ENCODE data around the gene ASTN1.

The ASTN1 gene

DNA sequence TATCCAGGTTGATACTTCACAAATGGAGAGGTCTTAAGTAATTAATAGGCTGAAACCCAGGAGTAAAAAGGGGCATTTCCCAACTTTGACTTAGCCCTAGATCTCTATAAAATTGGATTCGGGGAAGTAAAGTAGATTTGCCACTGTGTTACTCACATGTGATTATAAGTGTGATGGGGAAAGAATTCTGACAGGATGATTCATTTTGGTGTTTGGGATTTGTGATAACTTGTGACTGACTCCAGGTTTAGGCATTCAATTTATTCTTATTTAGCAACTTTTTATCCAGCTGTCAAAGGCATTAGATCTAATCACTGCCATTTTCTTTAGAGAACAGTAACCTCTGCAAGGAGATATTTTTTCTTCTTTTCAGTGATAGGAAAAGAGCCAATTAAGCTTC, 175.5 kb downstream of the ASTN1 start:
- DNase-seq (ENCODE audit: low spot score): no peak

- DNase-seq (ENCODE audit: low spot score): no peak
These were observed 177.5 kb downstream of the ASTN1 start for GRCh38 chr1:176987016-176987415.

DNA sequence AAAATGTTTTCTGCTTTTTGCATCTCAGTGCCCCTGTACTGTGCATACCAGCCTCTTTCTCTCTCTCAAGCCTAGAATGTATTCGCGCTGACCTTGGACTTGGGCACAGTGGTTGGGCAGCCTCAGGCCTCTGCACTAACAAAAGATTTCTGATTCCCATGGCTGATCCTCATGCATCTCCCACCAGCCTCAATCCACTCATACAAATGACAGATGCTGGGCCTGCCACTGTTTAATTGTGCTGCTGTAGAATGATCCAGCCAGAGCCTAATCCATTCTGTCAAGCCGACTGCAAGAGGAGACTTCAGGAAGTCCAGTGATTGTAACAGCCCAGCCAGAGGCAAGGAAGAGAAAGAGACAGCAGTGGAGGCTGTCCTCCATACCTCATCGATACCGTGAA, 180.8 kb downstream of the ASTN1 start:
- no peak for DNase-seq (ENCODE audit: low spot score)

- no peak for DNase-seq (ENCODE audit: low spot score)
These were observed 187.7 kb downstream of the ASTN1 start for GRCh38 chr1:176976771-176977170.

DNA sequence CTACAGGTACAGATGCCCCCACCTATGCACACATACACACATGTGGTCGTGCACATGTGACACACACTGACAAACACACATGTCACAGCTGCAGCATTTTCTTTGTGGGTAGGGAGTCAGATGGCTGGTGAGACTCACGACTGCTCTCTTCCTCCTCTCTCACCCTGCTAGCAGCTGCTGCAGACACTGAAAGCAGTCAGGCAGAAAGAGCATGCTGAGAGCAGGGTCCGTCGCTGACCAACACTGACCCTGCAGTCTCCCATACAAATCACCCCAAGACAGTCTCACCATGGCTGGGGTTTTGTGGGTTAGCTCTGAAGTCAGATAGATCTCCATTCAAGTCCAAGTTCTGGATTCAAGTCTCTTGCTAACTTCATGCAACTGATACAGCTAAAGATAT, 188.3 kb downstream of the ASTN1 start:
- DNase-seq (ENCODE audit: low spot score): no peak

- no peak for DNase-seq (ENCODE audit: low spot score)
These were observed 199.8 kb downstream of the ASTN1 start for GRCh38 chr1:176964687-176965086.

DNA sequence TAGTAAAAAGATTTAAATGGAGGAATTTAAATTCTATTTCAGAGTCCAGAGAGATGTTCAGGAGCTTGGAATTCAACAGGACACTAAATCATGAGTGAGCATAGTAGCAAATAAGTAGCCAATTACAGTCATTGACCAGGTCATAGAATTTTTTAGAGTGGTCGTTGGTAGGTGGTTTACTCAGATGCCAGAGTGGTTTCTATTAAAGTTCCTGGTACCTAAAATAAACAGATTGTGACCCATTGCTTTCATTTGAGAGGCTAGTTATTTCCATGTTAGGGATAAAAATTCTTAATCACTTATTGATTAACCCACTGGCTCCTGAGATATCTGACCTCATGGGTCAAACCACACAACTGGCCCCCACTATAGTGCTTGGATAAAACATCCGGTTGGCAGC, 201.3 kb downstream of the ASTN1 start:
- no peak for DNase-seq (ENCODE audit: low spot score)

- no peak for DNase-seq (ENCODE audit: low spot score)
These were observed 202.8 kb downstream of the ASTN1 start for GRCh38 chr1:176961678-176962077.

- DNase-seq (ENCODE audit: low spot score): no peak
These were observed 205.2 kb downstream of the ASTN1 start for GRCh38 chr1:176959191-176959820.

GRCh38 chr1:176957603-176958002, 206.9 kb downstream of the ASTN1 start:
- no peak for DNase-seq (ENCODE audit: low spot score)

DNA sequence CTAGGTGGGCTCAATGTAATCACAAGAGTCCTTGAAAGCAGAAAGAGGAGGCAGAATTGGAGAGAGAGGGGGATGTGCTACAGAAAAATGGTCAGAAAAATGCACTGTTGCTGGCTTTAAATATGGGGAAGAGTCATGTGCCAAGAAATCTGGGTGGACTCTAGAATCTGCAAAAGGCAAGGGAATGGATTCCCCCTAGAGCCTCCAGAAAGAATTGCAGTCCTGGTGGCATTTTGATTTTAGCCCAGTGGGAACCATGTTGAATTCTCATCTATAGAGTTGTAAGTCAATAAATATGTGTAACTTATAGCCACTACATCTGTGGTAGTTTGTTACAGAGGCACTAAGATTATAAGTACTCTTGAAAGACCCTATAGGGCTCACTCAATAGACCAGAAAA, 210.3 kb downstream of the ASTN1 start:
- no peak for DNase-seq (ENCODE audit: low spot score)

- no peak for DNase-seq (ENCODE audit: low spot score)
These were observed 213.7 kb downstream of the ASTN1 start for GRCh38 chr1:176950736-176951324.

DNA sequence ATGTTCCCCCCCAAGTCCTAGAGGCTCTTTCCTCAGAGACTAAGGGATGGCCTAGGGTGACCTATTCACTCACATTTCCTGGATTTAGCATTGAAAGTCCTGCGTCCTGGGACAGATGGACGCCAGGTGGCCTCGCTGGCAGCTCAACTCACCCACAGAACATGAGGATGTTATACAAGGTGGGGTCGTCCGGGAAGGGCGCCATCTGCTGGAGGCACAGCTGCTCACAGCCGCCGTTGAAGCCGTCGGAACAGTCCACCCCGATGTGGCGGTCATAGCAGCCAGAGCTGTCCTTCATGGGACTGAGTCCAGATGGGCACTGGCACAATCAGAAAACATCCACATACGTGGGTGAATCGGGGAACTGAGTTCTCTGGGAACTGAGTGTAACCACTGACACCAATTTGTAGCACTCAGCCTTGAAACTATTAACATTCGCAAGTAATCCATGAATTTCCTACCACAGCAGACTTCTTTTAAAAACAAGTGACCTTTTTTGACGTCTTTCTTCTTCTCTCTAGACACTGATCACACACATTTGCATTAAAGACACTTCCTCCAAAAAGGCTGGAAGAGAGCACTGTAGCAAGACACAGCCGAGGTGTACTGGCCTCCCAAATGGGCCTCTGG, 215.4 kb downstream of the ASTN1 start:
- DNase-seq (ENCODE audit: low spot score): peak; percentile 35

- DNase-seq (ENCODE audit: low spot score): no peak
These were observed 219.9 kb downstream of the ASTN1 start for GRCh38 chr1:176944606-176945005.

DNA sequence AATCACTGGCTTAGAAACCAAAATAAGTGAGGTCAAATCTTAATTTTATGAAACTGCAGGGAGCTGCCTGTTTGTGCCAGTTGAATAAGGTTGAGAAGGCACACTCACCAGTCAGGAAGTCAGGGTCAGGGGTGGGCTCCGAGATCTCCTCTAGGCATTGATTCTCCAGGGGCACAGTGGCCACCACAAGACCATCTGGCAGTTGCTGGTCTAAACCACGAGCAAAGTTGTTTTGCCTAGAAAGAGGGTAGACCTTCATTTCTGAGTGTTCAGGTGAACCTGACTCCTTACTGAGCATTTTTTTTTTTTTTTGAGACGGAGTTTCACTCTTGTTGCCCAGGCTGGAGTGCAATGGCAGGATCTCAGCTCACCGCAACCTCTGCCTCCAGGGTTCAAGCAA, 220.7 kb downstream of the ASTN1 start:
- no peak for DNase-seq (ENCODE audit: low spot score)

GRCh38 chr1:176942346-176942745, 222.2 kb downstream of the ASTN1 start:
- DNase-seq (ENCODE audit: low spot score): no peak

DNA sequence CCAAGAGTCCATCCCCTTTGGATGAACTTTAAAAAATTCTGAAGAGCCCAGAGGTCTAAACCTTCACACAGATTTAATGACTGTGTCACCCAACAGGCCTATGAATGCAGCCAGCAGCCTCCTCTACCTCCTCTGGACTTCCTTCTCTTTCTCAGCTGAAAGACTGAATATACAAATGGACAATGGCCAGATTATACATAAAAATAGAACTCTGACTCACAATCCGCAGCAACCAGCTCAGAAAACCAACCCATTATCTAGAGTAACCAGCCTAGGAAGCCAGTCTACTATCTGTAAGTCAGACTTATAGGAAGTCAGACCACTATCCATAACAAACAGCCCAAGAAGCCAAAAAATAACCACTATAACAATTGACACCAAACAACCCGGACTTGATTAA, 224.5 kb downstream of the ASTN1 start:
- DNase-seq (ENCODE audit: low spot score): no peak

GRCh38 chr1:176938375-176938774, 226.1 kb downstream of the ASTN1 start:
- no peak for DNase-seq (ENCODE audit: low spot score)

DNA sequence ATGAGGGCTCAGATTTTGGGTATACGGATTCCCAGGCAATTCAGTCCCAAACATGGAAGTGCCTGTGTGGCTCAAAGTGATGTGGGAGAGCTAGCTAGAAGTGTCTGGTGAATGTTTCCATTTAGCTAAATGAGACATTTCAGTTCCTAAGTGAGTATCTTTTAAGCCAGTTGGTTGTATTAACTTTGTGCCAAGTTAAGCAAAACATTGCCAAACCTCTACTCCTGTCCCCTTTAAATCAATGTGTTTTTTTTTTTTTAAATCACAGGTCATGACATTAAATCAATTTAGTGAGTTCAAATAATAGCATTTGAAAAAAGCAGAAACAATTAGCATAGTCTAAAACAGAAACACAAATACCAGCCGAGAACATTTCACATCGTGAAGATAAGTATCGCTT, 230.1 kb downstream of the ASTN1 start:
- no peak for DNase-seq (ENCODE audit: low spot score)

DNA sequence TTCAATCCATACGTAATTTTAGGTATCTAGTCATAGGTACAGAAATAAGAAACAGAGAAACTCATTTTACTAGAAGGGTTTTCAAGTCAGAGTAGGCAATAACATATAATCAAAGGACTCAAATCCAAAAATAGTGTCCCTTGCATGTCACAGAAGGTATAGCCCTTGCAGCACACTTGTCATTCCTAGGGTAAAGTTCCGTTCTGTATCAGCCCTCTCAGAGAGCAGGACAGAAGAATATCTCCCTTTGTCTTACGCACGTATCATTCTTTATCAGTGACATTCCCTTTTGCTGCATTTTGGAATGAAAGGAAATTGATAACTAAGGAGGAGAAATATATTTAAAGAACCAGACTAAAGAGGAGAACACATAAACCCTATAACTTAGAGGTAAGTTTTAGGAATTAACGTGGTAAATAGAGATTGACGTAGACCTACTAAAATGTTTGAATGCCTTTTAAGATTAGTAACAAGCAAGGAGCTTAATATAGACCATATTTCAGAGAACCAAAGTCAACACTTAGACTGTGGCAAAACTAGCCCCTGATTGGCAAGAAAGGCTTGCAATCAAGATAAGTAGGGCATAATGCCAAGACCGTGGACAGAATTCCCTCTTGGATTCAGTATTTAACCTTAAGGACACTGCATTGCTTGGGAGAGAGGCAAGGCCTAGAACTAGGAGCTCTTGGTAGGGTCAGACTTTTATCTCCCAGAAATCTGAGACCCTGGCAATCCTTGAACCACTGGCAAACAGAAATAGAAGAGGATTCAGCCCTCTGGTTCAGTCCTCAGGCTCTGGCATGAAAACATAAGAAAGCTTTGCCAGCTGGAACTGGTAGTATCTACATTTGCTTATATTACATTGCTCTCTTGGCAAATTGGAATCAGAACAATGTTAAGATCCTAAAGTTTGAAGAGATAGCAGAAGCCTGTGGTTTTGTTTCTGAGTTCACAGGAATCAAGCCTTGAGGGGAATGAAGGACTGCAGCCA, 232.1 kb downstream of the ASTN1 start:
- no peak for DNase-seq (ENCODE audit: low spot score)

DNA sequence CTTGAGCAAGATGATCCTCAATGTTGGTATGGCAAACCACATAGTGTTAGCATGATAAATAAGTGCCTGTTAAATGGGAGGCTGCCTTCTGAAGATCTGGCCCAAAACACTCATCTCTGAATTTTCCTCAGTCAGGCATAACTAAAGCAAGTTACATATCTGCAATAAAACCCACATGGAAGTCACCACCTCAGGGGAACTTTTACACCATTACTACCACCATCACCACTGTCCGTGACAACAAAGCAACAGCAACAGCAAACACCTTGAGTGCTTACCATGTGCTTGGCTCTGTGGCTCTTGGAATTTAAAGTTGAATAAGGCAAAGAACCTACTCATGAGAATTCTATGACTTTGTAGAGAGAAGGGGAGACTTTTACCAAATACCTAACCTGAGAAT, 233.0 kb downstream of the ASTN1 start:
- no peak for DNase-seq (ENCODE audit: low spot score)

GRCh38 chr1:176926330-176927086, 238.0 kb downstream of the ASTN1 start:
- no peak for DNase-seq (ENCODE audit: low spot score)

Measured in activated CD4-positive, alpha-beta T cell treated with anti-CD3 and anti-CD28 coated beads, Interleukin-2, Interleukin-4, amounts not matched to agents 100 ng/mL and 50 ng/mL, durations not matched to agents 16 hours and 8 hours (primary cell).